22Rv1 (cell line): Measurements from ENCODE around the gene GAPDHS.

Source experiments
- CTCF ChIP-seq: fragments of 450-650 bp; IDR thresholded peaks from 2 replicates; pipeline ENCODE4 v1.5.1; 2017; ENCODE audit warnings: mild to moderate bottlenecking
- ZFX ChIP-seq: fragments of 450-650 bp; IDR thresholded peaks from 2 replicates; pipeline ENCODE4 v1.6.1; 2017; ENCODE audit warnings: antibody characterized with exemption, borderline replicate concordance

DNA sequence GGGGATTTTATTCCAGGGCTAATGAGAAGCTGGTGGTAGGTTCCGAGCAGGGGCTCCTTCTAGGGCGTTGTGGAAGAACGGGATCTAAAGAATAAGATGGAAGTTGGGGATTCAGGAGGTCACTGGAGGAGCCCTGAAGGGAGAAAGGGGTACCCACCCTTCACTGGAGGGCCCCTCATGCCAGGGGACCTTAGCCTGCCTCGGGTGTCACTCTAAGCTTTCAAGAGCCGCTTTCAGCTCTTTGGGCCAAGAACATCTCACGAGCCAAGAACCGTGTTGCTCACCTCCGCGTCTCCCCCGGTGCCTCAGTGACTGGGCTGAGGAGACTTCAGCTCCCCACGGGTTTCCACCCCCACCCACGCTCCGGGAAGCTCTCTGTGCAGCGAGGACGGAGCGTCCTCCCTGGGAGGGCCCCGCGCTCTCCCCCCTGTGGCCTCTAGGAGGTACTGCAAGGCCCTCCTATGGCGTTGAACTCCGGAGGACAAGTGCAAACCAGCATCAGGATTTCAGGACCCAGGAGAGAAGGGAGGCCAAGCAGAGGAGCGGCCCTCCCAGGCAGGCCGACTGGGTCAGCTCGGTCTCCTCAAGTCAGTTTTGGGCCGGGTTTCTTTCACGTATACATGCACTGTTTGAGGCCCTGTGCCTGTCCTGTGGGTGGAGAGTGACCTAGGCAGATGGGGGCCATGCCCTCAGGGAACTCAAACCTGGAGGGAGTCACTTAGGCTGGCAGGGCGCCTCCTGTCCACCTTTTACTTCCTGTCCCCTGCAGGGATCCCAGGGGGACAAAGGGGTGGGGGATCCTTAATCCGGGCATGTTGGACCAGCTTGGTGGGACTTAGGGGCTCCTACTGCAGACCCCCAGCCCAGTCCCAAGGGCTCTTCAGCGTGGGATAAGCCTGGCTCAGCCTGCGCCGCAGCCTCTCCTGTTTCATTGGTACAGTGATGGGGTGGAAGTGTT lies 37.9 kb upstream of the GAPDHS start:
- peak; percentile 94 for TF ChIP-seq CTCF
- no peak for TF ChIP-seq ZFX
